ENCODE results near the gene ANGPT4.

The ANGPT4 gene

GRCh38 chr20:920311-920710 is 4.2 kb upstream of the ANGPT4 start:
- TF ChIP-seq, protein P1, sequence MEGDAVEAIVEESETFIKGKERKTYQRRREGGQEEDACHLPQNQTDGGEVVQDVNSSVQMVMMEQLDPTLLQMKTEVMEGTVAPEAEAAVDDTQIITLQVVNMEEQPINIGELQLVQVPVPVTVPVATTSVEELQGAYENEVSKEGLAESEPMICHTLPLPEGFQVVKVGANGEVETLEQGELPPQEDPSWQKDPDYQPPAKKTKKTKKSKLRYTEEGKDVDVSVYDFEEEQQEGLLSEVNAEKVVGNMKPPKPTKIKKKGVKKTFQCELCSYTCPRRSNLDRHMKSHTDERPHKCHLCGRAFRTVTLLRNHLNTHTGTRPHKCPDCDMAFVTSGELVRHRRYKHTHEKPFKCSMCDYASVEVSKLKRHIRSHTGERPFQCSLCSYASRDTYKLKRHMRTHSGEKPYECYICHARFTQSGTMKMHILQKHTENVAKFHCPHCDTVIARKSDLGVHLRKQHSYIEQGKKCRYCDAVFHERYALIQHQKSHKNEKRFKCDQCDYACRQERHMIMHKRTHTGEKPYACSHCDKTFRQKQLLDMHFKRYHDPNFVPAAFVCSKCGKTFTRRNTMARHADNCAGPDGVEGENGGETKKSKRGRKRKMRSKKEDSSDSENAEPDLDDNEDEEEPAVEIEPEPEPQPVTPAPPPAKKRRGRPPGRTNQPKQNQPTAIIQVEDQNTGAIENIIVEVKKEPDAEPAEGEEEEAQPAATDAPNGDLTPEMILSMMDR (IDR thresholded peaks at IDR 0.05) = no peak

DNA sequence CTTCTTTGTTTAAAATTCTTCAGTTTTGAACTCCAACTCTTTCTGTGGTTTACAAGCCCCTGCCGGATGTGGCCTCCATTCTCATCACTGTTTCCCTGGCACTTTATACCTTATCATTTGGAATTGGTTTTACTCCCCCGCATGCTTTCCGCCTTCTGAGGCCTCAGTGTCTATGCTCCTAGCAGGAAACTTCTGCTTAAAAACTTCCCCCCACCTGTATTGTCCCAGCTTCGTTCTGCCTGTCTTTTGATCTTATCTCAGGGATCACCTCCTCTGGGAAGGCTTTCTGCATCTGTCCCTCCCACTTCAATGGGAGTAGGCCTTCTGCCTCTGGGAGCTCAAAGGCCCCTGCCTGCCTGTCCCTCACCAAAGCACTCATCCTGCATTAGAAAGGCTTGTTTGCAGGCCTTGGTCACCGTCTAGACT is 3.4 kb upstream of the ANGPT4 start:
- TF ChIP-seq, protein P1 (IDR thresholded peaks at IDR 0.05) = no peak

GRCh38 chr20:917416-917815 is 1.3 kb upstream of the ANGPT4 start:
- TF ChIP-seq, protein P1 (IDR thresholded peaks at IDR 0.05) = no peak

DNA sequence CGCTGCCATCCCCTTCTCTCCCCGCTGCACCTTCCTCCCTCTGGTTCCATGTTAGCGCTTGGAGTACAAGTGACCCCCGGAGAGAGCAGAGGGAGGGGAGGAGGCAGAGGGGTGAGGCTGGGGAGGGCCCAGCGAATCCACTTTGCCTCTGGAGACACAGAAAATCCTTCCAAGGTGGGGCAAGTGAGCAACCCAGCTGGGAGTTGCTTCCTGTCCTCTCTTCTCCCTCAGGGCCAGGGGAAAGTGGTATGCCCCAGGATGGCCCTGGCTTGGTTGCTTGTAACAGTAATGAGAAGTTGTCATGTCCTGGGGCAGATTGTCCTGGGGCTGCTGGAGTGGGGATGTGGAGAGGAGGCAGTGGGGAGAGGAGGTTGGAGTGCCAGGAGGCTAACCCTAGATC is 691 bp upstream of the ANGPT4 start:
- TF ChIP-seq, protein P1 (IDR thresholded peaks at IDR 0.05) = no peak

DNA sequence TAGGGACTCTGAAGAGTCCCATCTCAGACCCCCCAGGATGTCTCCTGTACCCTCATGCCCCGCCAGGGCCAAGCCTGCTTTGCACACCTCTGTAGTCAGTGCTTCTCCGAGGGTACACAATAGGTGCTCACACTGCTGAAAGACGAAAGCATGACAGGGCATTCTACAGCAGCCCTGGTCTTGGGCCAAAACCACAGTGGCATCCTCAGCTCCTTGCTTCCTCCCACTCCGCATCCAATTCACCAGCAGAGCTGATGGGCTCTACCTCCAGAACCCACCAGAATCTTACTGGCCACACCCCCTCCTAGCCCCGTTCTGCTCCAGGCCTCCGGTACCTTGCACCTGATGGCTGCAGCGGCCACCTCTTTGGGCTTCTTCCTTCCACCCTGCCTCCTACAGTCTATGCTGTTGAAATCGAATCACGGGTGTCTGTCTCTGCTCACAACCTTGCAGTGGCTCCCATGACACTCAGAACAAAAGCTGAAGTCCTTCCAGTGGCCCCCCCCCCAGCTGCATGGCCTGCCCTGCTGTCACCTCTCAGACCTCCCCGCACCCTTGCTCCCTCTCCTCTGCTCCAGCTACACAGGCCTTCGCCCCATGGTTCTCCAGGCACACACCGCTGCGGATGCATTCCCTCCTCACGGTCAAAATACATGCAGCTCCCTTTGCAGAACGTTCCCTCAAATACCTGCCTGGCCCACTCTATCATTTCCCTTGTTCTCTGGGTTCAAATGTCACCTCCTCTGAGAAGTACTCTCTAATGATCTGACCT is 1.2 kb downstream of the ANGPT4 start:
- TF ChIP-seq, protein P1 (IDR thresholded peaks at IDR 0.05) = no peak

GRCh38 chr20:913306-913849 is 2.8 kb downstream of the ANGPT4 start:
- TF ChIP-seq, protein P1 (IDR thresholded peaks at IDR 0.05) = no peak

DNA sequence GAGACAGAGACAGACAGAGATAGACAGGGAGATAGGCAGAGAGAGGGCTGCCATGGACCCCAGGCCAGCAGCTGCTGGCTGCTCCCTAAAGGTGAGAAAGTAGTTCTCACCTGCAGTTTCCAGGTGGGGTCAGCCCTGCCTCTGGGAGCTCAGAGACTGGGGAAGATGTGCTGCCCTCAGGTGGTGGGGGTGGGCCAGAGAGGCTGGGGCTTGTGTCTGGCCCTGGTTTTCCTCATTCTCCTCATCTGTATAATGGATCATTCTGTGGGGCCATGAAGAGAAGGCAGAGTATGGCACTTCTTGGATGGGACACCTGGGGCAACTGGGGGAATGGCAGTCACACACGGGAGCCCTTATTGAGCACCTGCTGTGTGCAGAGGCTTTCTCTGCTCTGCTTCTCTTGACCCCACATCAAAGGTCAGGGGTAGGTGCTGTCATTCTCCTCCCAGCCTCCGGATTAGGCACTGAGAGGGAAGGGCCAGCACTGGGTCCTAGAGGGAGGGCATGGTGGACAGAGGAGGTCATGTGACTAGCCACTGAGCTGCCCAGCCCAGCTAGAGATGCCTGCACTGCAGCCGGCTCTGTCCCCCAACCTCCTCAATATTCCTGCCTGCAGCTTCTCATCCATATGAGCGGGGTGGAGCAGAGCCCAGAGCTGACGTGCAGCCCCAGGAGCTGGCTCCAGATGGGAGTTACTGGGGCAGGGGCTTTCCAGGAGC is 4.1 kb downstream of the ANGPT4 start:
- TF ChIP-seq, protein P1 (IDR thresholded peaks at IDR 0.05) = peak; percentile 9; the same call in 1 of the 2 replicates

Data from LNCAP (cell line).